ENCODE measurements around the gene ELL3. TPM values are rescaled to one million over a fixed set of nuclear protein-coding genes. Genes with fewer than 3 reads are reported as not detected.
"Not testable (repeated sequence)": the region's sequence is repeated elsewhere in the genome, so short reads cannot be mapped to it uniquely, and the experiment has no call there.

ELL3 gene

GRCh38 chr15:43748376-43748775, 28.4 kb downstream of the ELL3 start:
- Histone ChIP-seq H3K9ac (ENCODE audit: low read depth, low read length) (no peak overlapping the region), H3K4me3 (ENCODE audit: low read length) (peak overlapping the region; percentile 93), H3K4me2 (ENCODE audit: low read length) (peak overlapping the region; percentile 77), H3K4me1 (ENCODE audit: control insufficient read depth, insufficient read depth, low read length) (peaks cover 19% of the 10 kb centered on the region), H3K9me3 (replicated peaks; ENCODE audit: low read length) (no peaks in the 10 kb centered on the region), H3K36me3 (ENCODE audit: insufficient read depth, low read length) (peaks cover 23% of the 10 kb centered on the region), H3K27me3 (ENCODE audit: control insufficient read depth, insufficient read depth, low read length) (no peaks in the 10 kb centered on the region)

GRCh38 chr15:43746903-43747309, 29.9 kb downstream of the ELL3 start:
- H3K27me3 ChIP-seq (ENCODE audit: control insufficient read depth, insufficient read depth, low read length); H3K9me3 ChIP-seq (replicated peaks; ENCODE audit: low read length): not testable (repeated sequence)
- H3K36me3 ChIP-seq (ENCODE audit: insufficient read depth, low read length) = peaks cover 11% of the 10 kb centered on the region
- peak overlapping the region; percentile 98 for H3K9ac ChIP-seq (ENCODE audit: low read depth, low read length)
- H3K4me2 ChIP-seq (ENCODE audit: low read length) = peak overlapping the region; percentile 77
- H3K4me3 ChIP-seq (ENCODE audit: low read length) = peak overlapping the region; percentile 93
- peaks cover 19% of the 10 kb centered on the region for H3K4me1 ChIP-seq (ENCODE audit: control insufficient read depth, insufficient read depth, low read length)

DNA sequence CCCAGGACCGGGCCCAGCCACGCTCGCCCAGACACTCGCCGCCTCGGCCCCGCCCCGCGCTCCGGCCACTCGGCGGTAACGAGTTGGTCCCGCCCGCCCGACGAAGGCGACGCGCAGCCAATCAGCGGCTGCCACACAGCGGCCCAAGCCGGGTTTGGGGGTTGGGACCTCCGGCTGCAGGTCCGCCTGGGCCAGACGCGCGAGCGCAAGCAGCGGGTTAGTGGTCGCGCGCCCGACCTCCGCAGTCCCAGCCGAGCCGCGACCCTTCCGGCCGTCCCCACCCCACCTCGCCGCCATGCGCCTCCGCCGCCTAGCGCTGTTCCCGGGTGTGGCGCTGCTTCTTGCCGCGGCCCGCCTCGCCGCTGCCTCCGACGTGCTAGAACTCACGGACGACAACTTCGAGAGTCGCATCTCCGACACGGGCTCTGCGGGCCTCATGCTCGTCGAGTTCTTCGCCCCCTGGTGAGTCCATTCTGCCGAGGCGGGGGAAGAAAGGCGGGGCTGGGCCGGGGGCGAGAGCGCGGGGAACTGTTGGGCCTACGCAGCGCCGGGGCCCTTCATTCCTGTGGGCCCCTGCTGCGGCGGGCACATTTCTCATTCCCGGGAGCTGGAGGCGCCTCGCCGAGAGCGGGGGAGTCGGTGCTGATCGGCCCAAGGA, 30.4 kb downstream of the ELL3 start, which contains the start of gene PDIA3:
PDIA3 (plus strand) TSS at position 194 of the 658 bp plus-strand sequence; CDS start at position 296, 102 bp downstream.
- H3K4me1 ChIP-seq (ENCODE audit: control insufficient read depth, insufficient read depth, low read length) = peaks cover 19% of the 10 kb centered on the region
- H3K9ac ChIP-seq (ENCODE audit: low read depth, low read length) = peak within 1 kb of the TSS; percentile 98
- not testable (repeated sequence) for H3K36me3 ChIP-seq (ENCODE audit: insufficient read depth, low read length); H3K9me3 ChIP-seq (replicated peaks; ENCODE audit: low read length); H3K27me3 ChIP-seq (ENCODE audit: control insufficient read depth, insufficient read depth, low read length)
- H3K4me3 ChIP-seq (ENCODE audit: low read length) = peak within 1 kb of the TSS; percentile 93
- peak within 1 kb of the TSS; percentile 77 for H3K4me2 ChIP-seq (ENCODE audit: low read length)

GRCh38 chr15:43735416-43735815, 41.4 kb downstream of the ELL3 start:
- Histone ChIP-seq H3K4me3 (ENCODE audit: low read length) (no peak overlapping the region), H3K9ac (ENCODE audit: low read depth, low read length) (no peak overlapping the region), H3K9me3 (replicated peaks; ENCODE audit: low read length) (no peaks in the 10 kb centered on the region), H3K27me3 (ENCODE audit: control insufficient read depth, insufficient read depth, low read length) (no peaks in the 10 kb centered on the region), H3K4me1 (ENCODE audit: control insufficient read depth, insufficient read depth, low read length) (no peaks in the 10 kb centered on the region), H3K4me2 (ENCODE audit: low read length) (no peak overlapping the region), H3K36me3 (ENCODE audit: insufficient read depth, low read length) (no peaks in the 10 kb centered on the region)

- not testable (repeated sequence) for H3K4me2 ChIP-seq (ENCODE audit: low read length); H3K4me3 ChIP-seq (ENCODE audit: low read length); H3K9me3 ChIP-seq (replicated peaks; ENCODE audit: low read length)
Observed at GRCh38 chr15:43728053-43728725, 48.6 kb downstream of the ELL3 start.

GRCh38 chr15:43726306-43726705, 50.5 kb downstream of the ELL3 start:
- not testable (repeated sequence) for H3K27me3 ChIP-seq (ENCODE audit: control insufficient read depth, insufficient read depth, low read length); H3K4me2 ChIP-seq (ENCODE audit: low read length); H3K9ac ChIP-seq (ENCODE audit: low read depth, low read length); H3K4me1 ChIP-seq (ENCODE audit: control insufficient read depth, insufficient read depth, low read length); H3K36me3 ChIP-seq (ENCODE audit: insufficient read depth, low read length); H3K9me3 ChIP-seq (replicated peaks; ENCODE audit: low read length); H3K4me3 ChIP-seq (ENCODE audit: low read length)

More at GRCh38 chr15:43728053-43728725, 48.6 kb downstream of the ELL3 start:
- H3K9ac ChIP-seq (ENCODE audit: low read depth, low read length); H3K27me3 ChIP-seq (ENCODE audit: control insufficient read depth, insufficient read depth, low read length); H3K36me3 ChIP-seq (ENCODE audit: insufficient read depth, low read length); H3K4me1 ChIP-seq (ENCODE audit: control insufficient read depth, insufficient read depth, low read length): not testable (repeated sequence)

DNA sequence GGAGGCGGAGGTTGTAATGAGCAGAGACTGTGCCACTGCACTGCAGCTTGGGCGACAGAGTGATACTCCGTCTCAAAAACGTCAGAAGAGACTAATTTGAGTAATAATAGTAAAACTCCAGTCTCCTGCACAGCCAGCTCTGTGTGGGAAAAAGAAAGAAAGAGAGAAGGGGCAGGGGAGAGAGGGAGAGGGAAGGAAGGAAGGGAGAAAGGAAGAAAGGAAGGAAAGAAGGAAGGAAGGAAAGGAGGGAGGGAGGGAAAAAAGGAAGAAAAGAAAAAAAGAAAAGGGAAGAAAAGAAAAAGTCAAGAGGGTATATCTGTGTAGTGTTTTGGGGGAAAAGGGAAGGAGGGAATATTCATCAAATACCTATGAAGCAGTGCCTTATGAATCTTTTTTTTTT, 53.6 kb downstream of the ELL3 start:
- Histone ChIP-seq H3K9me3 (replicated peaks; ENCODE audit: low read length) (no peaks in the 10 kb centered on the region), H3K36me3 (ENCODE audit: insufficient read depth, low read length) (no peaks in the 10 kb centered on the region), H3K4me3 (ENCODE audit: low read length) (no peak overlapping the region), H3K4me2 (ENCODE audit: low read length) (no peak overlapping the region), H3K27me3 (ENCODE audit: control insufficient read depth, insufficient read depth, low read length) (peaks cover 3% of the 10 kb centered on the region), H3K4me1 (ENCODE audit: control insufficient read depth, insufficient read depth, low read length) (no peaks in the 10 kb centered on the region), H3K9ac (ENCODE audit: low read depth, low read length) (no peak overlapping the region)

Small RNAs within 50 kb of the gene (small RNA-seq; reads per million reads assigned to genes)
- not detected for gene MIR1282
- not detected for gene RNU6-354P
